SK-N-SH (cell line): Measurements from ENCODE around the gene CINP. TPM values are rescaled to one million over a fixed set of nuclear protein-coding genes. Genes with fewer than 3 reads are reported as not detected.

Experiments used
- CTCF ChIA-PET: fragments of 300-600, 350-600 bp; formaldehyde crosslinking; extraction: SDS; loops from one replicate; lab custom pipeline; 2021; lab: Yijun Ruan, JAX
- POLR2A ChIA-PET: fragments of 350-600 bp; sonication (Branson Sonifier 250); formaldehyde crosslinking; extraction: SDS; loops from one replicate; lab custom pipeline; 2020; ENCODE audit warnings: antibody characterized with exemption, inconsistent platforms; lab: Yijun Ruan, JAX
- DNase-seq: peaks from one replicate; pipeline ENCODE4 v3.0.0; 2012
- H2AFZ ChIP-seq: fragments of 200-600 bp; sonication (generic); 2 replicates; pipeline ENCODE4 v1.8.1; 2016; ENCODE audit warnings: antibody characterized with exemption, mild to moderate bottlenecking, low read depth
- H3F3A ChIP-seq: fragments of 200-600 bp; sonication (generic); replicated peaks from 2 replicates; pipeline ENCODE3; 2016; ENCODE audit warnings: antibody characterized with exemption, mild to moderate bottlenecking; ENCODE audit not compliant: insufficient read depth
- H3K27ac ChIP-seq, 2 experiments: fragments of 200-500 bp in 1 of 2; fragments of 200-600 bp in 1 of 2; sonication (Bioruptor generic) in 1 of 2; sonication (generic), shearing (Covaris generic) in 1 of 2; 2 replicates each; pipeline versions ENCODE4 v1.5.1 to v1.6.1; 2014 to 2016; ENCODE audit warnings: low read depth in 2 of 2, inconsistent platforms in 1 of 2, low read length in 1 of 2, mild to moderate bottlenecking in 1 of 2, mixed read lengths in 1 of 2
- H3K27me3 ChIP-seq: fragments of 200-600 bp; sonication (generic), shearing (Covaris generic); 2 replicates; pipeline ENCODE4 v1.6.1; 2016; ENCODE audit warnings: mixed run types; ENCODE audit not compliant: insufficient read depth
- H3K36me3 ChIP-seq, 2 experiments: fragments of 200-500 bp in 1 of 2; fragments of 200-600 bp in 1 of 2; sonication (Bioruptor generic) in 1 of 2; sonication (generic) in 1 of 2; replicated peaks in 1 of 2; 2 replicates each; pipeline versions ENCODE3 to v1.5.1; 2014 to 2016; ENCODE audit warnings: low read length in 1 of 2, mild to moderate bottlenecking in 1 of 2; ENCODE audit not compliant: insufficient read depth in 2 of 2, control insufficient read depth in 1 of 2
- H3K4me1 ChIP-seq, 2 experiments: fragments of 200-500 bp in 1 of 2; fragments of 200-600 bp in 1 of 2; sonication (Bioruptor generic) in 1 of 2; sonication (generic), shearing (Covaris generic) in 1 of 2; 2 replicates each; pipeline versions ENCODE4 v1.5.1 to v1.6.1; 2014 to 2016; ENCODE audit warnings: low read depth in 1 of 2, low read length in 1 of 2, mixed run types in 1 of 2; ENCODE audit not compliant: insufficient read depth in 2 of 2, control insufficient read depth in 1 of 2
- H3K4me2 ChIP-seq: fragments of 200-600 bp; sonication (generic), shearing (Covaris generic); 2 replicates; pipeline ENCODE4 v1.6.1; 2017; ENCODE audit warnings: mixed run types
- H3K4me3 ChIP-seq, 2 experiments: fragments of 200-500 bp in 1 of 2; fragments of 200-600 bp in 1 of 2; sonication (Bioruptor generic) in 1 of 2; sonication (generic), shearing (Covaris generic) in 1 of 2; 2 replicates each; pipeline versions ENCODE4 v1.5.1 to v1.8.1; 2014 to 2016; ENCODE audit warnings: low read depth in 2 of 2, inconsistent platforms in 1 of 2, low read length in 1 of 2, mild to moderate bottlenecking in 1 of 2, mixed read lengths in 1 of 2, moderate library complexity in 1 of 2
- H3K79me2 ChIP-seq: fragments of 200-600 bp; sonication (generic); 2 replicates; pipeline ENCODE4 v1.8.1; 2017; ENCODE audit warnings: mild to moderate bottlenecking; ENCODE audit not compliant: insufficient read depth
- H3K9ac ChIP-seq: fragments of 200-600 bp; sonication (generic); 2 replicates; pipeline ENCODE4 v1.6.1; 2017; ENCODE audit warnings: mixed run types
- H3K9me2 ChIP-seq: fragments of 200-600 bp; sonication (generic); 2 replicates; pipeline ENCODE4 v1.6.1; 2017; ENCODE audit warnings: mixed run types
- H3K9me3 ChIP-seq: fragments of 200-600 bp; sonication (generic); 2 replicates; pipeline ENCODE4 v1.6.1; 2017; ENCODE audit warnings: mixed run types, mild to moderate bottlenecking, moderate library complexity
- H4K20me1 ChIP-seq: fragments of 200-600 bp; sonication (generic); 2 replicates; pipeline ENCODE4 v1.6.1; 2017; ENCODE audit warnings: mild to moderate bottlenecking, mixed run types; ENCODE audit not compliant: insufficient read depth
- CTCF ChIP-seq: fragments of 200-600 bp; sonication (generic); IDR thresholded peaks from 2 replicates; pipeline ENCODE4 v1.6.1; 2017; ENCODE audit warnings: antibody characterized with exemption, mild to moderate bottlenecking, moderate library complexity
- FOSL2 ChIP-seq: IDR thresholded peaks from 2 replicates; pipeline ENCODE4 v1.4.0; 2012; ENCODE audit warnings: low read depth, mild to moderate bottlenecking, moderate library complexity, borderline replicate concordance
- GABPA ChIP-seq: IDR thresholded peaks from 2 replicates; pipeline ENCODE4 v1.4.0; 2012; ENCODE audit warnings: low read depth, mild to moderate bottlenecking
- GATA2 ChIP-seq: sonication (generic); formaldehyde crosslinking; IDR thresholded peaks from 2 replicates; pipeline ENCODE4 v1.5.0; 2020; ENCODE audit warnings: mild to moderate bottlenecking, missing genetic modification reagents
- JUND ChIP-seq: IDR thresholded peaks from 2 replicates; pipeline ENCODE4 v1.4.0; 2012
- MEF2A ChIP-seq: IDR thresholded peaks from 2 replicates; pipeline ENCODE4 v1.4.0; 2012; ENCODE audit warnings: low read depth, borderline replicate concordance
- NFIC ChIP-seq: IDR thresholded peaks from 2 replicates; pipeline ENCODE4 v1.4.0; 2012; ENCODE audit warnings: borderline replicate concordance
- NRF1 ChIP-seq: IDR thresholded peaks from 2 replicates; pipeline ENCODE4 v1.6.1; 2012; ENCODE audit warnings: low read depth, mild to moderate bottlenecking, low read length
- PBX3 ChIP-seq: IDR thresholded peaks from 2 replicates; pipeline ENCODE4; 2012
- RAD21 ChIP-seq: IDR thresholded peaks from 2 replicates; pipeline ENCODE4 v1.6.1; 2012; ENCODE audit warnings: mild to moderate bottlenecking, low read length
- REST ChIP-seq: IDR thresholded peaks from 2 replicates; pipeline ENCODE4 v1.6.1; 2012; ENCODE audit warnings: mild to moderate bottlenecking, low read depth, low read length, moderate library complexity
- RXRA ChIP-seq: IDR thresholded peaks from 2 replicates; pipeline ENCODE4 v1.4.0; 2012; ENCODE audit warnings: low read depth, mild to moderate bottlenecking, borderline replicate concordance
- TEAD4 ChIP-seq: IDR thresholded peaks from 2 replicates; pipeline ENCODE4 v1.4.0; 2012; ENCODE audit warnings: mild to moderate bottlenecking, borderline replicate concordance; ENCODE audit not compliant: insufficient read depth
- YY1 ChIP-seq: IDR thresholded peaks from 2 replicates; pipeline ENCODE4 v1.4.0; 2012; ENCODE audit warnings: low read depth, mild to moderate bottlenecking
- WGBS: methylation state at CpG from one replicate; pipeline ENCODE4 v1.1.6; 2017; ENCODE audit warnings: low lambda C conversion rate; 5-methylcytosine and 5-hydroxymethylcytosine counted together
- polyA plus RNA-seq, 3 experiments: library from polyadenylated mRNA; depleted of rRNA; stranded (reverse); fragments of >200 nt; gene quantifications; 2 replicates each; pipeline ENCODE4 v1.2.3, GENCODE V29; 2012
- TF ChIP-seq, protein P1 (sequence below): IDR thresholded peaks from 2 replicates; pipeline ENCODE4 v1.4.0; 2012; ENCODE audit warnings: low read depth

The CINP gene
- polyA plus RNA-seq, 1 of the 3 experiments (the other 2 are of a cell fraction), result 50.4 TPM

- CTCF ChIA-PET, result interaction anchor here (0.6 to 3.1 kb wide), 3 partner anchors 15 to 202 kb away, joined by 3 to 9 read pairs (median 4); no protein-coding TSS in a partner anchor
- Histone ChIP-seq H4K20me1 (no peaks in the 10 kb centered on the region), H3K27ac (no peak overlapping the region), H3K27me3 (no peaks in the 10 kb centered on the region), H3F3A (peaks cover 4% of the 10 kb centered on the region), H3K9me2 (no peaks in the 10 kb centered on the region), H3K4me2 (no peak overlapping the region), H3K4me3 (no peak overlapping the region), H3K79me2 (peaks cover 4% of the 10 kb centered on the region; the same call in 1 of the 2 replicates), H3K4me1 (no peaks in the 10 kb centered on the region), H2AFZ (no peak overlapping the region), H3K9me3 (no peaks in the 10 kb centered on the region), H3K36me3 (peaks cover 0 to 18% of the 10 kb centered on the region in 2 experiments), H3K9ac (no peak overlapping the region)
- POLR2A ChIA-PET, result no interaction called here
- WGBS, result 81% methylated on average over 4 of the region's 4 CpGs
- TF ChIP-seq NFIC, result no peak
- TF ChIP-seq, protein P1, sequence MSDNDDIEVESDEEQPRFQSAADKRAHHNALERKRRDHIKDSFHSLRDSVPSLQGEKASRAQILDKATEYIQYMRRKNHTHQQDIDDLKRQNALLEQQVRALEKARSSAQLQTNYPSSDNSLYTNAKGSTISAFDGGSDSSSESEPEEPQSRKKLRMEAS, result no peak
- TF ChIP-seq YY1, result no peak
- no peak for TF ChIP-seq MEF2A
- no peak for TF ChIP-seq FOSL2
- TF ChIP-seq REST, result no peak
- no peak for TF ChIP-seq GABPA
- no peak for DNase-seq
These were observed 29.8 kb upstream of the CINP start for GRCh38 chr14:102392506-102392905.

DNA sequence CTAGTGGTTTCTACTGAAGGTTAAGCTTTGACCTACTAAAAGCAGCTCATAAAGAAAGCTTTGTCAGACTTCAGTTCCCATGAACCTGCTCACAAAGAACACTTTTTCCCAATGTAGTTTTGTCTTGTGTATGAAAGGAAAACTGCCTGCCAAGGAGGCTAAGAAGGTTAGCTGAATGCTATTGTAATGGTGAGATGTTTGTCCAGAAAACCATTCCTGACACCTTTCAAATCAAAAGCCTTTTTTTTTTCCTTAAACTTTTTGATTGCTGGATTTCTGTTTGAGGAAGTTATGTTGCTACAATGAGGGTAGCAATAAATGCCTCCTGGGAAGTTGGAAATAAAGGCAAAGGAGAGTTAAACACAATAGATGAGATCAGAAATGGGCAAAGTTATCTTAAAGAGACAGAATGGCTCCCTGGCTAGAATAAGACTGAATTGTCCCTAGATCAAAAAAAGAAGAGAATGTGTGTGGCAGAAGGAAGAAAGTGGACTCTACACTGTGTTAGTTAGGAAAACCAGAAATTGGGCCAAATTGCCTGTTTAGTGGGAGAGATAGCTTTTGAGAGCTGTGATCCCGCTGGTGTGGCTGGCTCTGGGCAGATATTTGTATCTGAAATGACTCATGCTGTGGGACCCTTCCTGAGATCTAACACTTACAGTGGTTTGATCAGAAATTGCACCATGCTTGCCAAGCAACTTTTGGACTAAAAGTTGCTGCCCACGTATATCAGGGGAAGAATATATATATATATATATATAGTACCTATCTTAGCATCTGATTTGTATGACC, 27.6 kb upstream of the CINP start:
- no peak for DNase-seq
- Histone ChIP-seq H3K4me1 (no peaks in the 10 kb centered on the region), H3K36me3 (peaks cover 0 to 11% of the 10 kb centered on the region in 2 experiments), H4K20me1 (no peaks in the 10 kb centered on the region), H3K9me2 (no peaks in the 10 kb centered on the region), H3K9me3 (no peaks in the 10 kb centered on the region), H2AFZ (no peak overlapping the region), H3K4me3 (no peak overlapping the region), H3K4me2 (no peak overlapping the region), H3K27ac (peak overlapping the region; percentile 18 to 52), H3K9ac (no peak overlapping the region), H3K79me2 (peaks cover 4% of the 10 kb centered on the region; the same call in 1 of the 2 replicates), H3F3A (peaks cover 4% of the 10 kb centered on the region), H3K27me3 (no peaks in the 10 kb centered on the region)
- 97% methylated on average over 2 of the region's 2 CpGs for WGBS
- ChIA-PET CTCF (interaction anchor here (1.2 kb wide), 1 partner anchor 134 kb away, joined by 5 read pairs; no protein-coding TSS in a partner anchor), POLR2A (no interaction called here)
- TF ChIP-seq REST (no peak), NRF1 (no peak), PBX3 (no peak), JUND (no peak), RAD21 (no peak), YY1 (no peak), CTCF (no peak), GATA2 (CRISPR knock-in tag) (no peak), RXRA (no peak), TEAD4 (no peak)
- TF ChIP-seq, protein P1, result no peak
